Retina (tissue), 1 donor: Measurements from ENCODE around the gene GPS1.

Source experiments
- DNase-seq: peaks from one replicate; pipeline ENCODE4 v3.0.0-alpha.2; 2016

Gene GPS1

DNA sequence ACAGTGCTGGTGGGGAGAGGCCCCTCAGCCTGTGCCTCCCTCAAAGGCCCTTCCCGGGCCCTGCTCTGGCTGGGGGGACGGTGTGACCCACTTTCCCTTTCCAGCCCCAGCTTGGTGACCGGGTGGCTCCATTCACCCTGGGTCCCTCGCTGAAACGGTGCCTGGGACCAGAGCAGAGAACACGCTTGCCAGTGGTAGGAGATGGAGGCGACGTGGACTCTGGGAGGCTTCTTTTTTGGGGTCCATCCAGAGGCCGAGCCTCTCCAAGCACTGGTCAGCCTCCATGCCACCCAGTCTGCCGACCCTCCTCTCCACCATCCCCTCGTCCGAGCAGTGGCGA is 36.8 kb upstream of the GPS1 start:
- DNase-seq = no peak

DNA sequence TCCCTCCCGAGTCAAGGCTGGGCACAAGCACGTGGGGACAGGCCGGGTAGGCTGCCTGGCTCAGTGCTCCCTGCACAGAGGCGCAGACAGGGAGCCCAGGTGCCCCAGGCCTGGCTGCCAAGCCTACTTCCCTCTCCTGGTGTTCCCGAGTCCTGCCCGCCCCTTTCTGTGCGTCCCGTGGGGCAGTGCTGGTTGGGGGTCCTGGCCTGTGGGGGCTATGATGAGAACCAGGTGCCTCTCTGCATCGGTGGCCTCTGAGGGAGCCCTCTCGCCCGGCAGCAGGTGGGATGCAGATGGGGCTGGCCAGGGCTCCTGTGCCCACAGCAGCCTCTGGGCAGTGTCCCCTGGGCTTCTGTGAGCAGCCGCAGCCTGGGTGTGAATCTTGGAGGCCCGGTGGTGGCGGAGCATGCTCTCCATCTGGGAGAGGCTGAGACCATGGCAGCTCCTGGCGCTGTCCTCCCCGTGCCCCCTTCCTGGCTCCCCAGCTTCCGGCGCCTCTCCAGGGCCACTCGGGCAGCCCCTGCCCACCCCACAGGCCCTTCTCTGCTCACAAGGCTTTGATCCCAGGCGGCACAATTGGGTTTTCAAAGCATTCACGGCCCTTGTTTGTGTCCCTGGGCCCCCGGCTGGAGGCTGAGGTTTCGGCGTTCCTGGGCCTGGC is 36.3 kb upstream of the GPS1 start:
- peak; percentile 43 for DNase-seq

DNA sequence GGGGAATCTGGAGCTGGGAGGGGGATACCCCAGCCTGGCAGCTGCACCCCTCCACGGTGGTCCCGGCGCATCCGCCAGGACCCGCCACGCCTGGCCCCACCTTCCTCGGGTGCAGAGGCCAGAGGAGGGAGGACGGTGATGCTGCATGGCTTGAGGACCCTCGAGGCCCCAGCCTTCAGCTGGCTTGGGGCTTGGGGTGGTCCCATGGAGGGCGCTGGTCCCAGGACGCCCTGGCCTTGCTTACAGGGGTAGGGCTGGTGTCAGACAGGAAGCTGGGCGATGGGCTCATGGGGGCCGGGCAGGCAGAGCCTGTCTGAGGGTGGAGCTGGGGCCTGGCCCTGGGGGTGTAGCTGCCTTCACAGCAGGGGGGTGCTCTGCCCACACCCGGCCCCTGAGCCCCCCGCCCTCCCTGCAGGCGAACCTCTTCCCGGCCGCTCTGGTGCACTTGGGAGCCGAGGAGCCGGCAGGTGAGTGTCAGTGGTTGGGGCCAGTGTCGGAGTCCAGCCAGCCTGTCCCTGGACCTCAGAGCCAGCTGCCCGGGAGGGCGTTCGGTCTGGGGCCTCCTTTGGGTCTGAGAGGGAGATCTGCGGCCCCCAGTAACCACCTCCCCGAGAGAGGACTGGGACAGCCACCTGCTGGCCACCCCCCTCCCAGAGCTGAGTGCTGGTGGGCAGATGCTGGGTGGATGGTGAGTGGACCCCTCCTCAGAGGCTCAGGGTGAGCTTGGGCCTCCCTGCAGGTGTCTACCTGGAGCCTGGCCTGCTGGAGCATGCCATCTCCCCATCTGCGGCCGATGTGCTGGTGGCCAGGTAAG is 35.4 kb upstream of the GPS1 start:
- no peak for DNase-seq

DNA sequence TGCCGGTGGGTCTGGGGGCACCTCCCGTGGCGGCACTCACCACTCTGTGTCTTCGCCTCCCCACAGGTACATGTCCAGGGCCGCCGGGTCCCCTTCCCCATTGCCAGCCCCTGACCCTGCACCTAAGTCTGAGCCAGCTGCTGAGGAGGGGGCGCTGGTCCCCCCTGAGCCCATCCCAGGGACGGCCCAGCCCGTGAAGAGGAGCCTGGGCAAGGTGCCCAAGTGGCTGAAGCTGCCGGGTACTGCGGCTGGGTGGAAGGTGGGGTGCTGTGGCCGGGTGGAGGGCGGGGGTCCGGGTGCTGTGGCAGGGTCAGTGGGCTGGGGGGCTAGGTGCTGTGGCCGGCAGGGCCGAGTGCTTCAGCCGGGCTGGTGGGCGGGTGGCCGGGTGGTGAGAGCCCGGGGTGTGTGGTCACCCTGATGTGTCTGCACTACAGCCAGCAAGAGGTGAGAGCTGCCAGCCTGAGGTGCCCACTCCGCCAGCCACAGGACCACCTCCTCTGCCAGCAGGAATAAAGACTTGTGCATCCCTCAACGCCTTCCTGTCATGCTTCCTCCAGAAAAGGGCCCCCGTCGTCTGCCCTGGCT is 34.7 kb upstream of the GPS1 start:
- no peak for DNase-seq

DNA sequence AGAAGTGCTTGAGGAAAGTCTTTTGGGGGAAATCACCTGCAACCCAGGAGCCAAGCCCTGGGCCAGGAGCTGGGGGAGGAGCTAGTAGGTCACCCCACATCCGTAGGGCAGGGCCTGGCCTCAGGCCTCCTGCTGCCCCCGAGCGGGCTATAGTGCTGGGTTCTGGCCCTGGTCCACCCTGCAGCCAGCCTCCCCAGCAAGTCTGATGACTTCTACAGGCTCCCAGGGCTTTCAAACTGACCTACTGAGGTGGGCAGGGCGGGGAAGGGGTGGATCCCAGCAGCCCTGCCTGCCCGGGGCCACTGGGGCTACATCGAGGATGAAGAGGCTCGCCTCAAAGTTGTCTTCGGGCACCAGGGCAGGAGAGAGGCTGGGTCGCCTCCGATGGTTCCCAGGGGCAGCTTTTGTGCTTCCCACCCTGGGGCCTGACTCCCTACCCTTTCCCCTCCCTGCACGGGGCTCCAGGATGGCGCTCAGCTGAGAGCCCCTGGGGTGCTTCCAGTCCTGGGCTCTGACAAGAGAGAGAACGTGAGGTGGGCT is 34.0 kb upstream of the GPS1 start:
- no peak for DNase-seq

DNA sequence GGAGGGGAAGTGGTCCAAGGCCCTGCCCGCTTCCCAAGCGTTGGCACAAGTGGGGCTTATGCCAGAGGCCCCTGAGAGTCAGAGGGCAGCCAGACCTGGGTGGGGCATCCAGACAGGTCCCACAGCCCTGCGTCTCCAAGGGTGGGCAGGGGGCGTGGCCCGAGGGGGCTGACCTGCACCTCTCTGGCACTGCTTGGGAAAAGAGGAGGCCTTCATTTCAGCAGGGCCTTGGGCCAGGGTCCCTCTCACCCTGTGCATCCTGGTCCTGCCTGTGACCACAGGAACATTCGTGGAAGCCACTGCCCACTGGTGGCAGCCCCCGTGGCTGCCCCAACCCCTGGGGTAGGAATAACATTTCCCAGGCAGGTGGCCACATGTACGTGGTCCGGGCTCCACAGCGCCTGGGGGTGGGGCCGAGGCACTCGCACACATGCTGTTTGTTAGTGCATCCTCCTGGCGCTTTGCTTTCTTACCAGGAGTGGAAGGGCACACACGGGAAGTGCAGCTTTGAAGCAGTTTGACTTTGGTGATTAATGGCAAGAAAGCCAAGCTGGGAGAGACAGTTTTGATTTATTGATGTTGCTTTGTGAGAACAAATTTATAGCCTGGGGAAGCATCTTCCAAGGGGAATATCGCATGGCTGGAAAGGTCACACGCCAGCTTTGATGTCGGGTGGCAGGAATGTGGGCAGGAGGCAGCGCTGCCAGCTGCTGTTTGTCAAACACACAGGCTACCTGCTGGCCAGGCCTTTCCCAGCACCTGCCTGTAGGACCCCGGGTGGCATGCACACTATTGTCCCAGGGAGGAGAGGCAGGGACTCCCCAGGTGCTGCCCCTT is 33.3 kb upstream of the GPS1 start:
- DNase-seq = no peak

DNA sequence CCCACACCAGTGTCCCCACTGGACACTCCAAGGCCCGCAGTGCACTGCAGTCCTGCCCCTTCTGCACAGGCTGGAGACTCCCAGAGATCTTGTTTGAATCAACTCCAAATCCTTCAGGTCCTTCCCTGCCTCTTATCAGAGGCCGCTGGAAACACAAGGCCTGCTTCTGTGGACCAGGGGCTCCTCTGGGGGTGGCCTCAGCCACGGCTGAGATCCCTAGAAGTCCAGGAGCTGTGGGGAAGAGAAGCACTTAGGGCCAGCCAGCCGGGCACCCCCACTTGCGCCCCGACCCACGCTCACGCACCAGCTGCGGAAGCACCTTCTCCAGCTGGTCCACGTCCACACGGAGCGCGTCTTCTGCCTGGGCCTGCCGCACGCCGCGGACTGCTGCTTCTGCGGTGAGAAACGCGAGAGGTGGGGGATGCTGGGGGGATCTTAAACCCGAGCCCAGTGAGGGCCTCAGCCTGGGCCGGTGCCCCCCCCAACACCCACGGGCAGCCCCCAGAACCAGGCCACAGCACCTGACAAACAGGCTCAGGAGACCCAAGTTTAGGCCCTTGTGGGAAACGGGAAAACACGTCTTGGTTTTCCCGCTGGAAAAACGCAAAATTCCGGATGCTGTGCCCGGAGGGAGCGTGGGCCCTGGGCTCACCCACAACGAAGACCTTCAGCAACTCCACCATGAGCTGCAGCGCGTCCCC is 32.6 kb upstream of the GPS1 start:
- no peak for DNase-seq

DNA sequence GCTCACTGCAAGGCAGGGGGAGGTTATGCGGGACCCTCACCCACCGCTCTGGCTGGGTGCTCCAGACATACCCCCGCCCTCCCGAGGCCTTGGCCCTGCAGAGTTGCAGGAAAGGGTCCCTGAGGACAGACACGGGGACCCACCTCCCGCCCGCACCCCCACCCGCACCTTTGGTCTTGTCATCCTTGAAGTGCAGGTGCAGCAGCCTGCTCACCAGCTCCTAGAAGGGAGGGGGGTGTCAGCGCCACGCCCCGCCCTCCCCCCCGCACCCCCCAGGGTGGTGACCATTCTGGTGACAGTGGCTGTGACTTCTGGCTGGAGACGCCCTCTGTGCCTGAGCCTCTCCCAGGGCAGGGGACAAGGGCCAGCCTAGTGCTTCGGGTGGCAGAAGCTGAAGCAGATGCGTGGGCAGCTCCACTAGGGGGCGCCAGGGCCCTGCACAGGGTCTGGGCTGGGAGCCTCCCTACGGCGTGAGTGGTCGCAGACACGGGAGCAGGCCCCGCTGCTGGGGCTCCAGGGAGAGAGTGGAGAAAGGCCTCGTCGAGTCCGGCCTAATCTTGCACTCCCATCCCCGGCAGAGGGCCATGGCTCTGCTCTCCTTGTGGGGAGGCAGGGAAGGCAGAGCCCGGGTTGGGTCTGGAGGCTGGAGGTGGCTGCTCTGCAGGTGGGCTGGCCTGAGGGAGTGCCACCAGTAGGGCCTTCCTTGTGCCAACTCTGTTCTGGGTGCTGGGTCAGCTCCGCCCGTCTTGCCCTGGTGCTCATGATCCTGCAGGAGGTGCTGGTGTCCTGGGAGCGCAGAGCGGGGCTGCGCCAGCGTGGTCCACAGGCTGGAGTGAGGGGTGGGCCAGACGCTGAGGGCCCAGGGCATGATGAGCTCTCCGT is 31.8 kb upstream of the GPS1 start:
- peak; percentile 57 for DNase-seq

DNA sequence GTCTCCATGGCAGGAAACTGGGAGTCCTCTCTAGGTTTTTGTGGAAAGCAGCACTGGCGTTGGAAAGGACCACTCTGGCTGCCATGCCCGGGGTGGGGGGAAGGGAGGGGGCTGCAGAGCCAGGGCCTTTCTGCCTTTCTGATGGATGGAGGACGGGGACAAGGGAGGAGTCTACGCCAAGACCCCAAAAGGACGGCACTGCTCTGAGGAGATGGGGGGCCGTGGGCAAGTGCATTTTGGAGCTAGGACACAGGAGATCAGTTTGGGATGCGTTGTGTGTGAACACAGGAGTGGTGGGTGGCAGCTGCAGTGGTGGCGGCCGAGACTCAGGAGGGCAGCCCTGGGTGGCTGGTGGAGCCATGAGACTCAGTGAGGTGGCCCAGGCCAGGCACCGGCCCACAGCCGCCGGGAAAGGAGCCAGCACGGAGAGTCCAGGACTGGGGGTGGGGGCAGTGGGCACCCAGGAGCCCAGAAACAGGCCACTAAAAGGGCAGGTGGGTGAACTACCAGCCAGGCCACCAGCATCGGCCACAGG is 31.1 kb upstream of the GPS1 start:
- DNase-seq = no peak

DNA sequence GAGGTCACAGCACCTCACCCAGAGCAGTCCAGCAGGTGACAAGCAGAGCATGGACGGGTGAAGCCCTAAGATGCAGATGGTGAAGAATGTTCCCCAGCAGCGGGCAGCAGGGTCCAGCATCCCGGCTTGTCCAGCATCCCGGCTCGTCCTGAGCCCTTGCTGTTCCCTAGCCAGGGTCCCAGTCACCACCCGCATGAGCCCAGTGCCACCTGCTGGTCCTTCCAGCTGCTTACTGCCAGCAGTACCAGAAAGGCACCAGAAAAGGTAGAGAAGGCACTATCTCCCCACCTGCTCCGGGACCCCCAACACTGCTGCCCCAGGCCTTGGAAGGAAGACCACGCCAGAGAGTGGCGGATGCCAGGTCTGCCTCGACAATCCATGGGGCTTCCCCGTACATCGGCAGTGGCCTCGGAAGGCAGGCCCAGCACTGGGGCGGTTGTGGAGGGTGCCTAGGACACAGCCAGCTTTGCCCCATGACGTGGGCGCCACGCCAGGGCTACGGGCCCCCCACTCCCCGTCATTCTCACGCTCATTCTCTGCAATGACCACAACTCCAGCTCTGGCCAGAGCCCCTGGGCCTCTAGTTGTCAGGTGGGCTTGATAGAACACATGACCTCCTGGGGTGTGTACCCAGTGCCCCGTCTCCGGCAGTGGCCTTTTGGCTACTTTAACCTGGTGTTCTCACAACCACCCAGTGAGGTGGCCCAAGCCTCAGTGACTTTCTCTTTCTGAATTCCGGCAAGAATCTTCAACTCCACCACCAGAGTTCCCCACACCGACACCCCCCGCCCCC is 30.4 kb upstream of the GPS1 start:
- DNase-seq = peak; percentile 63

DNA sequence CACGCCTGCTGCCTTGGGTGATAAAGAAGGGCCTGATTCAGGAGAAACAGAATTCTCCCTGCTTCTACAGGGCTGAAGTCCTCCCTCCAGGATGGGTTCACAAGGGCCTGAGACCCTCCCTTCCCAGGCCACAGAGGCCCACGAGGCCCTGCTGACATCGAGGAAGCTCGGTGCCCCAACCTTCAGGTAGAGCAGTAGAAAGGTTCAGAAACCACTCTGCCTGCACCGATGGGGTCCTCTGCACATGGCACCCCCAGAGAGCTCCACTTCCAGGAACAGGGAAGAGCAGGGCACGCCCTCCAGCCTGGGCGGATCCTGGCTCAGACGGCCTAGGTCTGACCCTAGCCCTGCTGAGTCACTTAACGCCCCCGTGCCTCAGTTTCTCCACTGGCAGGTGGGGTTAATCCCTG is 29.8 kb upstream of the GPS1 start:
- DNase-seq = no peak

DNA sequence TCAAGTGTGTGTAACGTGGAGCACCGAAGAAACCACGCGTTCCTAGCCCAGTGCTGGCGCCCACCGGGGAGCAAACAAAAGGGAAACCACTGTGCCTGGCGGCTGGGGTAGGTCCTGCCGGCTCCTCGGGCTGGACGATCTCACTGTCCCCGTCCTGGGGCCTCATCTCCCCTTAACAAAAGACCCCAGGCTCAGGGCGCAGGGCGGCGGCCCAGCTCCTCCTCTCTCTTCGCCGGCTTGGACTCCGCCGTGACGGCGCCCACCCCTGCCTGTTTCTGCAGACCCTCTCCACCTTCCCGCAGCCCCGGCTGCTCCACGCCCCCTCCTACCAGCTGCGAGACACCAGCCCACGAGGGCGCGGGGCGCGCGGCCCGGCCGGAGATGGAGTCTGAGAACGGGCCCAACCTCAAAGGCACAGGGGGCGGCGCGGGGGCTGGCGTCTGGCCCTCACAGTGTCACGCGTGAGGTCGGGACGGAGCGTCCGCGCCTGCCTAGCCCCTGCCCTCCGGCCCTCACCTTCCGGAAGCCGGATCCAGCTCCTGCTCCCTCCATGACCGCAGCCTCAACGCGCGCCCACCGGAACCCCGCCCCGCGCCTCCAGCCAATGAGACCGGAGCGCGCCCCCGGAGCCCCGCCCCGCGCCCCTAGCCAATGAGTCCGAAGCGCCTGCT is 29.3 kb upstream of the GPS1 start, which contains the start of gene CENPX:
Gene CENPX (minus strand): TSS at position 569 of the 671 bp plus-strand sequence. CDS start 17 bp downstream, at position 552.
- no peak for DNase-seq

DNA sequence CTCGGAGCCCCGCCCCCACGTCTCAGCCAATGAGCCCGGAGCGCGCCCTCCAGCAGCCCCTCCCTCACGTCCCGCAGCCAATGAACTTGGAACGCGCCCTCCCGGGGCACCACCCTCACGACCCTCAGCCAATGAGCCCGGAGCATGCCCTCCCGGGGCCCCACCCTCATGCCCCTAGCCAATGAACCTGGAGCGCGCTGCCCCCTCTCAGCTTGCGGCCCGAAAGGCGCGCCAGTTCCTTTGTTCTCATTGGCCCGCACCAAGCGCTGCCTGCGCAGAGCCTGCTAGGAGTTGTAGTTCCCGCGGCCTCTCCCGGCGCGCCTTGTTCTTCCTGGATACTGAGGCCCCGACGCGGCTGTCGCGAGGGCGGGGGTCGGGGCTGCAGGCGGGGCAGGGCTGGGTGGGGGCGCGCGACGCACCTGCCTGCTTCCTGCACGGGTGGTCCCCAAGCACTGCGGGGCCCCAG is 28.7 kb upstream of the GPS1 start, which contains the start of gene LRRC45:
Gene LRRC45 (plus strand): TSS at position 325 of the 466 bp plus-strand sequence. CDS start 339 bp downstream, outside the sequence.
- DNase-seq = peak; percentile 98

DNA sequence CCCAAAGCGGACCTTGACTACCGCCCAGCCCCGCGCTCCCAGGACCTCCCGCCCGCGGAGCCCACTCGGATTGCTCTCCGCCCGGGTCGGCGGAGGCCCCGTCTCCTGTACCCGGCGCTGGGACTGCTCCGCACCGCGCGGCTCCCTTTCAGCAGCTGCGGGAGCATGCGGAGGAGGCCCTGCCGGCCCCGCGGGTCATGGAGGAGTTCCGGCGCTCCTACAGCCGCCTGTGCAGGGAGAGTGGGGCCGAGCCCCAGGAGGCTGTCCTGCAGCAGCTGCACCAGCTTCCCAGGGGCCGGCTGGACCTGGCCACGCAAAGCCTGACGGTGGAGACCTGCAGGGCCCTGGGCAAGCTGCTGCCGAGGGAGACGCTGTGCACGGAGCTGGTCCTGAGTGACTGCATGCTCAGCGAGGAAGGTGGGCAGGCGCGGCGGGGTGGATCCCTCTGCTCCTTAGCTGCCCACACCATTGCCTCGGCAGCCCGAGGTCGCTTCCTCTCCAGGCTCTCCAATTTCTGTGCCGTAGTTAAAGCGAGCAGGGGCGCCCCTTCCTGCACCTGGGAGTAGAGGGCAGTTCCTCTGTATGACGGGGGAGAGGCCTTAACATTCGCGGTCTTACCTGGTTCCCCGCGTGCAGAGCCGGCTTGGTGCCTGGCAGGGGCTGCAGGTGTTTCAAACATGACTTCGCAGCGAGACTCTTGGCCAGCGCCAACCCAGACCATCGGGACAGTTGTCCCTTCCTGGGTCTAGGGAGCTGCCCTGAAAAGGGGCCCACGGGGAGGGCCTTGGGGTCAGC is 28.1 kb upstream of the GPS1 start:
- DNase-seq = peak; percentile 73

DNA sequence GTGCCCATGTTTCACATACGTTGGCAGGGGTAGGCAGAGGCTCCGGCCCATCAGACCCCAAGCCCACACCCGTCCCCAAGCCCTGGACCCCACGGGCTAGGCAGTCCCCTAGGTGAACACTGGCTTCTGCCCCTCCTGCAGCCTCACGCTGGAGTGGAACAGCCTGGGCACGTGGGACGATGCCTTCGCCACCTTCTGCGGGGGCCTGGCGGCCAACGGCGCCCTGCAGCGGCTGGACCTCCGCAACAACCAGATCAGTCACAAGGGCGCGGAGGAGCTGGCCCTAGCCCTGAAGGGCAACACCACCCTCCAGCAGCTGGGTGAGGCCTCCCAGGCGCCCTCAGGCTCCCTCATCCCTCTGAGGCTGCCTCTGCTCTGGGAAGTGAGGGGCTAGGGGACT is 26.8 kb upstream of the GPS1 start:
- DNase-seq = no peak

DNA sequence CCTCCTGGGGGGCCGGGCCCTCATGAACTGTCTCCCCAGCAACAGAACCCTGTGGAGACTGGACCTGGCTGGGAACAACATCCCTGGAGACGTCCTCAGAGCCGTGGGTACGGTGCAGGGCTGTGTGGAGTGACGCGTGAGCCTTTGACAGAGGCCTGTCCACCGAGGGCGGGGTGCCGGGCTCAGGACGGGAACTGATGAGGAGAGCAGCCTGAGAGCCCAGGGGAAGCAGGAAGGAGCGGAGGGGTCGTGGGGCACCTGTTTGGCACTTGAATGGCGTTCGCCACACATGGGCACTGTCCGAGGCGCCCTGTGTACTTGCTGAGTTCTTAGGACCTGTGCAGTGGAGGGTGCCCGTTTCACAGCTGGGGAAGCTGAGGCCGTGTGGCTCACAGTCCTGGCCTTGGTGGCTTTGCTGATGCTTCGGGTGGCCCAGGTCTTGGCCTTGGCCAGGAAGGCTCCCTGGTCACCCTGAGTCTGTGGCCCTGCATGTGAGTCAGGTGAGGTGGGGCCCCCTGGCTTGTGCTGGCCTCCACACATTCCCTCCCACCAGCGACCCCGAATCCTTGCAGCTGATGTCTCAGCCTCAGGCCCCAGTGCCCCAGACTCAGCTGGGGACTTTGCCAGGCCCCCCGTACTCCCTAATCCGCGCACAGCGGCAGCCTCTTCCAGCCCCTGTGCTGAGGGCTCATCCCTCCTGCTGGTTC is 26.1 kb upstream of the GPS1 start:
- DNase-seq = no peak

DNA sequence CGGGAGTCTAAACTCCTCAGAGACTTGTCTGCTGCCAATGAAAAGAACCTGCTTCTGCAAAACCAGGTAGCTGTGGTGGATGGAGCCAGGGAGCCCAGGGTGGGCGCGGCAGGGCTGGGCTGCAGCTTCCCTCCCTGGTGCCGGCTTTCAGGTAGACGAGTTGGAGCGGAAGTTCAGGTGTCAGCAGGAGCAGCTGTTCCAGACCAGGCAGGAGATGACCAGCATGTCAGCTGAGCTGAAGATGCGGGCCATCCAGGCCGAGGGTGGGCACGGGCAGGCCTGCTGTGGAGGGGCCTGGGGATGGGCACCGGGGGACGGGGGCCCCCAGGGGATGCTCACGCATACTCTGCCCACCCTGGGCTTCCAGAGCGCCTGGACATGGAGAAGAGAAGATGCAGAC is 23.5 kb upstream of the GPS1 start:
- DNase-seq = no peak

DNA sequence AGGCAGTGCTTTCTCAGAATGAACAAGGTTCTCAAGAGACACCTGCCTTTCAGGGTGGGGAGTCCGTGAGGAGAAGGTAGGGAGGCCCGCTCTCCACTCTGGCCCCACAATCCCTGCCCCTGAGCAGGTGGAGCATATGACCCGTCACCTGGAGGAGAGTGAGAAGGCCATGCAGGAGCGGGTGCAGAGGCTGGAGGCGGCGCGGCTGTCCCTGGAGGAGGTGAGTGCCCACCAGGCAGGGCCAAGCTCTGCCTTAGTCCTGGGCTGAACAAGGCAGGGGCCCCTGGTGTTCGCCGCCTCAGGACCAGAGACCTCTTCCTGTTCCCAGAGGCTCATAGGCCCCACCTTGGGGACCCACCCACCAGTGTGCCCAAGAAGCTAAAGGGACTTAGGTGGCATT is 22.7 kb upstream of the GPS1 start:
- DNase-seq = no peak
